ENCODE data around the gene PMPCA. TPM values are rescaled to one million over a fixed set of nuclear protein-coding genes. Genes with fewer than 3 reads are reported as not detected.

The PMPCA gene
- polyA plus RNA-seq, 1 donor (not counting 4 experiments of a cell fraction or from before 2014, with no cell fraction given): 85.9 TPM

DNA sequence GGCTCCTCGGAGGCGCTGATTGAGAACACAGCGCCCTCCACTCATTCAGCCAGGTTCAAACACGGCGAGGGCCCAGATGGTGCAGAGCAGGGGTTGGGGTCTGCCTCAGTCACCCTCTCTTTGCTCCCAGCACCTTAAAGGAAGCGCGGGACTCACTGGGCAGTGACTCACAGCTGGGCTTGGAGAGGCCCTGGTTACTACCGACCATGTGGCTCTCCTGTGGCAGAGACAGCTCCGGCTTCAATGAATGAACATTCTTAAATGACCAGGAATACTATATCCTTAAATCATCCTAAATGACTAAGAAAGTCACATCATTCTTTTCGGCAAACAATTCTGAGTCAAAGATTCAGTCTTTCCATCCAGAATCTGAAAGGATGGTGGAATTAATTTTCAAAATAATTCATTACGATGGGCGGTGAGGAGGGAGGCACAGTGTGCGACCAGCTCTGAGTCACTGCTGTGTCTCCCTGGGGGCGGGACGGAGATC, 30.8 kb downstream of the PMPCA start:
- no peak for TF ChIP-seq EZH2 (IDR thresholded peaks at IDR 0.05; ENCODE audit: low read length)
- TF ChIP-seq CTCF (optimal IDR thresholded peaks at IDR 0.05 in 1 of 3, IDR thresholded peaks at IDR 0.05 in 1 of 3, conservative IDR thresholded peaks at IDR 0.05 in 1 of 3; ENCODE audit: extremely low read depth in 1 of 3, insufficient read depth in 2 of 3, low read length in 3 of 3): no peak
- no peak for DNase-seq (ENCODE audit: low read depth, low spot score)
- Histone ChIP-seq H3K9ac (ENCODE audit: control insufficient read depth, extremely low read depth, insufficient read depth, low read length) (no peak overlapping the region), H3K27me3 (ENCODE audit: control insufficient read depth, extremely low read depth, insufficient read depth, low read length) (no peaks in the 10 kb centered on the region), H2AFZ (ENCODE audit: control insufficient read depth, low read length) (no peak overlapping the region), H3K79me2 (ENCODE audit: control insufficient read depth, insufficient read depth, low read length) (peaks cover 32% of the 10 kb centered on the region), H3K4me2 (ENCODE audit: control insufficient read depth, extremely low read depth, insufficient read depth, low read depth, low read length) (no peak overlapping the region), H3K9me3 (ENCODE audit: control insufficient read depth, low read depth, low read length) (no peaks in the 10 kb centered on the region), H3K9me1 (ENCODE audit: control insufficient read depth, extremely low read depth, insufficient read depth, low read length) (no peaks in the 10 kb centered on the region), H3K27ac (ENCODE audit: control insufficient read depth, insufficient read depth, low read length) (no peak overlapping the region), H3K36me3 (ENCODE audit: control insufficient read depth in 2 of 2, extremely low read depth in 1 of 2, insufficient read depth in 2 of 2, low read length in 2 of 2) (peaks cover 36 to 43% of the 10 kb centered on the region in 2 experiments), H4K20me1 (ENCODE audit: control insufficient read depth, extremely low read depth, insufficient read depth, low read length) (peaks cover 13% of the 10 kb centered on the region), H3K4me3 (ENCODE audit: control insufficient read depth in 2 of 3, extremely low read depth in 1 of 3, insufficient read depth in 2 of 3, low read depth in 1 of 3, low read length in 3 of 3) (no peak overlapping the region), H3K4me1 (ENCODE audit: control insufficient read depth, extremely low read depth, insufficient read depth, low read length) (peaks cover 15% of the 10 kb centered on the region)
- FAIRE-seq: no peak
- dilution Hi-C loops (cut with MboI; ENCODE audit: extremely low pct_ligation_motif_present, low sequenced_read_pairs): no loop called here

GRCh38 chr9:136441681-136442245, 31.3 kb downstream of the PMPCA start:
- peaks cover 26% of the 10 kb centered on the region for H3K79me2 ChIP-seq (ENCODE audit: control insufficient read depth, insufficient read depth, low read length)
- FAIRE-seq (no peak), DNase-seq (ENCODE audit: low read depth, low spot score) (no peak)
- H3K4me1 ChIP-seq (ENCODE audit: control insufficient read depth, extremely low read depth, insufficient read depth, low read length): peaks cover 15% of the 10 kb centered on the region
- H3K4me2 ChIP-seq (ENCODE audit: control insufficient read depth, extremely low read depth, insufficient read depth, low read depth, low read length): no peak overlapping the region
- H4K20me1 ChIP-seq (ENCODE audit: control insufficient read depth, extremely low read depth, insufficient read depth, low read length): peaks cover 13% of the 10 kb centered on the region
- dilution Hi-C loops (cut with MboI; ENCODE audit: extremely low pct_ligation_motif_present, low sequenced_read_pairs): no loop called here
- H3K27ac ChIP-seq (ENCODE audit: control insufficient read depth, insufficient read depth, low read length): no peak overlapping the region
- H3K4me3 ChIP-seq (ENCODE audit: control insufficient read depth in 2 of 3, extremely low read depth in 1 of 3, insufficient read depth in 2 of 3, low read depth in 1 of 3, low read length in 3 of 3): no peak overlapping the region
- H3K36me3 ChIP-seq (ENCODE audit: control insufficient read depth in 2 of 2, extremely low read depth in 1 of 2, insufficient read depth in 2 of 2, low read length in 2 of 2): peaks cover 39 to 44% of the 10 kb centered on the region in 2 experiments
- TF ChIP-seq CTCF (optimal IDR thresholded peaks at IDR 0.05 in 1 of 3, IDR thresholded peaks at IDR 0.05 in 1 of 3, conservative IDR thresholded peaks at IDR 0.05 in 1 of 3; ENCODE audit: extremely low read depth in 1 of 3, insufficient read depth in 2 of 3, low read length in 3 of 3) (no peak), EZH2 (IDR thresholded peaks at IDR 0.05; ENCODE audit: low read length) (no peak)
- no peak overlapping the region for H3K9ac ChIP-seq (ENCODE audit: control insufficient read depth, extremely low read depth, insufficient read depth, low read length)
- no peak overlapping the region for H2AFZ ChIP-seq (ENCODE audit: control insufficient read depth, low read length)
- no peaks in the 10 kb centered on the region for H3K9me1 ChIP-seq (ENCODE audit: control insufficient read depth, extremely low read depth, insufficient read depth, low read length)
- no peaks in the 10 kb centered on the region for H3K27me3 ChIP-seq (ENCODE audit: control insufficient read depth, extremely low read depth, insufficient read depth, low read length)
- no peaks in the 10 kb centered on the region for H3K9me3 ChIP-seq (ENCODE audit: control insufficient read depth, low read depth, low read length)

All from keratinocyte (primary cell).